ENCODE results near the gene ST3GAL3. TPM values are rescaled to one million over a fixed set of nuclear protein-coding genes. Genes with fewer than 3 reads are reported as not detected.
A peak's percentile ranks its signal among the peaks of the same experiment; 100 is the strongest.

Gene ST3GAL3
- total RNA-seq, 1 experiment from 2014 or later: 8.3 TPM

DNA sequence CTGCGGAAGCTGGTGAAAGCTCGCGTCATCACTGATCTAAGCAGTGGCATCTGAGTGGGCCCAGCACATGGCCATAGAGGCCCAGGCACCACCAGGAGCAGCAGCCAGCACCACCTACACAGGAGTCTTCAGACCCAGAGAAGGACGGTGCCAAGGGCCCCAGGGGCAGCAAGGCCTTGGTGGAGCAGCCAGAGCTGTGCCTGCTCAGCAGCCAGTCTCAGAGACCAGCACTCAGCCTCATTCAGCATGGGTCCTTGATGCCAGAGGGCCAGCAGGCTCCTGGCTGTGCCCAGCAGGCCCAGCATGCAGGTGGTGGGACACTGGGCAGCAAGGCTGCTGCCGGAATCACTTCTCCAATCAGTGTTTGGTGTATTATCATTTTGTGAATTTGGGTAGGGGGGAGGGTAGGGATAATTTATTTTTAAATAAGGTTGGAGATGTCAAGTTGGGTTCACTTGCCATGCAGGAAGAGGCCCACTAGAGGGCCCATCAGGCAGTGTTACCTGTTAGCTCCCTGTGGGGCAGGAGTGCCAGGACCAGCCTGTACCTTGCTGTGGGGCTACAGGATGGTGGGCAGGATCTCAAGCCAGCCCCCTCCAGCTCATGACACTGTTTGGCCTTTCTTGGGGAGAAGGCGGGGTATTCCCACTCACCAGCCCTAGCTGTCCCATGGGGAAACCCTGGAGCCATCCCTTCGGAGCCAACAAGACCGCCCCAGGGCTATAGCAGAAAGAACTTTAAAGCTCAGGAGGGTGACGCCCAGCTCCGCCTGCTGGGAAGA, 223.0 kb downstream of the ST3GAL3 start:
- no peak overlapping the region for H3K56ac ChIP-seq (ENCODE audit: insufficient read length, low read depth, low read length)
- H3K18ac ChIP-seq (ENCODE audit: insufficient read length, low read depth, low read length): no peak overlapping the region
- H2AK5ac ChIP-seq (ENCODE audit: insufficient read length, low read length): no peak overlapping the region
- no peak overlapping the region for H3K23ac ChIP-seq (ENCODE audit: insufficient read length, low read depth, low read length)
- Mint-ChIP-seq H3K27me3 (ENCODE audit: low read depth) (peaks cover 15% of the 10 kb centered on the region), H3K9me3 (no peaks in the 10 kb centered on the region), H3K4me1 (peaks cover 28 to 41% of the 10 kb centered on the region in 2 experiments), H3K27ac (peak overlapping the region in 1 of 3 experiments; percentile 97; a peak in 2 of 7 replicates), H3K4me3 (no peak overlapping the region), H3K36me3 (ENCODE audit: insufficient read depth in 1 of 3, low read depth in 3 of 3) (peaks cover 4 to 12% (median 7%) of the 10 kb centered on the region in 3 experiments; a peak in 5 of 7 replicates)
- H2BK15ac ChIP-seq (ENCODE audit: low read depth, low read length): no peak overlapping the region
- peaks cover 13% of the 10 kb centered on the region for H3K23me2 ChIP-seq (ENCODE audit: insufficient read length, low read depth, low read length, poor library complexity, severe bottlenecking)
- no peak overlapping the region for H4K8ac ChIP-seq (replicated peaks; ENCODE audit: insufficient read length, low read depth, low read length)
- H3K9ac ChIP-seq (ENCODE audit: extremely low read depth, insufficient read length, low read length): no peak overlapping the region
- peaks cover 3% of the 10 kb centered on the region; the same call in 1 of the 2 replicates for H3K4me1 ChIP-seq (ENCODE audit: insufficient read depth, low read length)
- no CpG with 5 or more reads among the region's 10 CpGs for WGBS (ENCODE audit: extremely low coverage, insufficient read length, low lambda C conversion rate)
- no peak overlapping the region for H2BK12ac ChIP-seq (ENCODE audit: insufficient read length, low read depth, low read length)
- no peak overlapping the region for H4K91ac ChIP-seq (ENCODE audit: insufficient read length, low read depth, low read length)
- H4K20me1 ChIP-seq (ENCODE audit: control insufficient read depth, insufficient read depth, insufficient read length): no peaks in the 10 kb centered on the region
- H3K9me3 ChIP-seq (ENCODE audit: control insufficient read depth, low read depth, low read length): no peaks in the 10 kb centered on the region
- H3K4ac ChIP-seq (ENCODE audit: low read depth, low read length): no peak overlapping the region
- H2AFZ ChIP-seq (ENCODE audit: low read length): no peak overlapping the region
- peak; percentile 76 for DNase-seq
- no peak overlapping the region for H3K27ac ChIP-seq (ENCODE audit: insufficient read length, low read depth, low read length)
- no peak overlapping the region for H2BK20ac ChIP-seq (ENCODE audit: low read depth, low read length, poor library complexity, severe bottlenecking)
- no peak overlapping the region for H4K5ac ChIP-seq (ENCODE audit: insufficient read length, low read depth, low read length)
- no peak overlapping the region for H2BK5ac ChIP-seq (ENCODE audit: insufficient read length, low read length)
- H3K27me3 ChIP-seq (ENCODE audit: insufficient read depth, low read length): no peaks in the 10 kb centered on the region
- no peak overlapping the region for H3T11ph ChIP-seq (ENCODE audit: low read length)
- H2BK120ac ChIP-seq (ENCODE audit: low read depth, low read length, poor library complexity, severe bottlenecking): no peak overlapping the region
- TF ChIP-seq, protein P1, sequence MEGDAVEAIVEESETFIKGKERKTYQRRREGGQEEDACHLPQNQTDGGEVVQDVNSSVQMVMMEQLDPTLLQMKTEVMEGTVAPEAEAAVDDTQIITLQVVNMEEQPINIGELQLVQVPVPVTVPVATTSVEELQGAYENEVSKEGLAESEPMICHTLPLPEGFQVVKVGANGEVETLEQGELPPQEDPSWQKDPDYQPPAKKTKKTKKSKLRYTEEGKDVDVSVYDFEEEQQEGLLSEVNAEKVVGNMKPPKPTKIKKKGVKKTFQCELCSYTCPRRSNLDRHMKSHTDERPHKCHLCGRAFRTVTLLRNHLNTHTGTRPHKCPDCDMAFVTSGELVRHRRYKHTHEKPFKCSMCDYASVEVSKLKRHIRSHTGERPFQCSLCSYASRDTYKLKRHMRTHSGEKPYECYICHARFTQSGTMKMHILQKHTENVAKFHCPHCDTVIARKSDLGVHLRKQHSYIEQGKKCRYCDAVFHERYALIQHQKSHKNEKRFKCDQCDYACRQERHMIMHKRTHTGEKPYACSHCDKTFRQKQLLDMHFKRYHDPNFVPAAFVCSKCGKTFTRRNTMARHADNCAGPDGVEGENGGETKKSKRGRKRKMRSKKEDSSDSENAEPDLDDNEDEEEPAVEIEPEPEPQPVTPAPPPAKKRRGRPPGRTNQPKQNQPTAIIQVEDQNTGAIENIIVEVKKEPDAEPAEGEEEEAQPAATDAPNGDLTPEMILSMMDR (conservative IDR thresholded peaks at IDR 0.05): peak; percentile 79
- H3K14ac ChIP-seq (ENCODE audit: insufficient read depth, low read length): no peak overlapping the region
- H3K4me2 ChIP-seq (ENCODE audit: insufficient read depth, insufficient read length, low read length): no peak overlapping the region
- no peaks in the 10 kb centered on the region for H3K79me2 ChIP-seq (ENCODE audit: insufficient read depth, low read length)
- no peaks in the 10 kb centered on the region for H3K79me1 ChIP-seq (ENCODE audit: insufficient read depth, low read depth, low read length, poor library complexity, severe bottlenecking)
